OCI-LY7 (cell line): ENCODE measurements around the gene RAPH1. TPM values are rescaled to one million over a fixed set of nuclear protein-coding genes. Genes with fewer than 3 reads are reported as not detected.

ENCODE experiments used
- BruUV-seq: library from RNA; stranded (reverse); fragments of 400-500 nt; replicated peaks from 2 replicates; lab custom pipeline; 2021; lab: Mats Ljungman, UMichigan
- CTCF ChIA-PET: fragments of 300-600 bp; sonication (Branson Sonifier 250); formaldehyde crosslinking; loops from one replicate; lab custom pipeline; 2022; ENCODE audit warnings: antibody characterized with exemption; ENCODE audit not compliant: unreplicated experiment; lab: Charles Lee
- POLR2A ChIA-PET: fragments of 300-600 bp; sonication (Branson Sonifier 250); formaldehyde crosslinking; loops from one replicate; lab custom pipeline; 2022; ENCODE audit warnings: antibody characterized with exemption; lab: Charles Lee
- DNase-seq: peaks from one replicate; pipeline ENCODE4 v3.0.0-alpha.2; 2015; ENCODE audit warnings: low spot score
- H2AFZ ChIP-seq: fragments of 200-600 bp; sonication (generic), shearing (Covaris generic); 2 replicates; pipeline ENCODE4 v1.6.1; 2014; ENCODE audit warnings: mild to moderate bottlenecking, antibody characterized with exemption, low read length, moderate library complexity
- H3K27ac ChIP-seq: fragments of 200-600 bp; sonication (generic); 2 replicates; pipeline ENCODE4 v1.5.1; 2014; ENCODE audit warnings: mixed run types, low read depth, mild to moderate bottlenecking, moderate library complexity, low read length, inconsistent platforms; ENCODE audit not compliant: poor library complexity, severe bottlenecking
- H3K36me3 ChIP-seq: fragments of 200-600 bp; sonication (generic); 2 replicates; pipeline ENCODE4 v1.6.1; 2014; ENCODE audit warnings: mild to moderate bottlenecking, antibody characterized with exemption, low read length, moderate library complexity, mixed read lengths; ENCODE audit not compliant: insufficient read depth
- H3K4me1 ChIP-seq: fragments of 200-600 bp; sonication (generic); 2 replicates; pipeline ENCODE4 v1.5.1; 2014; ENCODE audit warnings: mild to moderate bottlenecking, low read length; ENCODE audit not compliant: insufficient read depth, poor library complexity, severe bottlenecking
- H3K4me2 ChIP-seq: fragments of 200-600 bp; sonication (generic); 2 replicates; pipeline ENCODE4 v1.6.1; 2014; ENCODE audit warnings: mild to moderate bottlenecking, low read length
- H3K4me3 ChIP-seq: fragments of 200-600 bp; sonication (generic); 2 replicates; pipeline ENCODE4 v1.5.1; 2014; ENCODE audit warnings: mild to moderate bottlenecking, low read depth, low read length; ENCODE audit not compliant: poor library complexity, severe bottlenecking
- H3K79me2 ChIP-seq: fragments of 200-600 bp; sonication (generic); 2 replicates; pipeline ENCODE4 v1.6.1; 2016; ENCODE audit warnings: low read depth, mild to moderate bottlenecking, low read length, moderate library complexity, mixed read lengths; ENCODE audit not compliant: insufficient read depth
- H3K9me2 ChIP-seq: fragments of 200-600 bp; sonication (generic); 2 replicates; pipeline ENCODE4 v1.6.1; 2016; ENCODE audit warnings: mild to moderate bottlenecking, low read length, mixed read lengths; ENCODE audit not compliant: insufficient read depth
- H3K9me3 ChIP-seq: fragments of 200-600 bp; sonication (generic); 2 replicates; pipeline ENCODE4 v1.6.1; 2014; ENCODE audit warnings: mild to moderate bottlenecking, mixed run types, low read length, mixed read lengths
- H4K20me1 ChIP-seq: fragments of 200-600 bp; sonication (generic); 2 replicates; pipeline ENCODE4 v1.6.1; 2014; ENCODE audit warnings: mild to moderate bottlenecking, antibody characterized with exemption, low read length, moderate library complexity, mixed read lengths; ENCODE audit not compliant: insufficient read depth
- CTCF ChIP-seq: fragments of 200-600 bp; sonication (generic); conservative IDR thresholded peaks from 2 replicates; pipeline ENCODE4 v1.5.1; 2014; ENCODE audit warnings: mild to moderate bottlenecking, antibody characterized with exemption, low read length, moderate library complexity, mixed read lengths
- EZH2phosphoT487 ChIP-seq: fragments of 200-600 bp; sonication (generic); IDR thresholded peaks from 2 replicates; pipeline ENCODE4 v1.6.1; 2018; ENCODE audit warnings: low read depth, borderline replicate concordance, mild to moderate bottlenecking, mixed run types, antibody characterized with exemption, low read length, moderate library complexity, mixed read lengths
- intact Hi-C: fragments of 100-400 bp; cut with micrococcal nuclease; formaldehyde crosslinking; loops from one replicate; pipeline ENCODE4 v1.10.0; 2022; ENCODE audit not compliant: unreplicated experiment
- total RNA-seq, 2 experiments: library from RNA; depleted of rRNA in 1 of 2; stranded (reverse); fragments of >200 nt in 1 of 2; shearing (Covaris generic) in 1 of 2; gene quantifications; 2 replicates each; pipeline ENCODE4 v1.2.3, GENCODE V29; 2014 to 2022

Gene RAPH1
- total RNA-seq, 2 experiments from 2014 or later: 4.0 to 21.5 TPM

GRCh38 chr2:203501873-203502272 lies 33.2 kb downstream of the RAPH1 start:
- Histone ChIP-seq H4K20me1 (no peaks in the 10 kb centered on the region), H3K4me3 (no peak overlapping the region), H3K4me2 (peak overlapping the region; percentile 33), H3K4me1 (peaks cover 33% of the 10 kb centered on the region), H2AFZ (no peak overlapping the region), H3K36me3 (peaks cover 19% of the 10 kb centered on the region), H3K27ac (peak overlapping the region; percentile 40), H3K79me2 (peaks cover 54% of the 10 kb centered on the region), H3K9me2 (no peaks in the 10 kb centered on the region), H3K9me3 (peaks cover 19% of the 10 kb centered on the region)
- POLR2A ChIA-PET: interaction anchor here (0.6 to 1.2 kb wide), 10 partner anchors 16 to 838 kb away, joined by 3 to 5 read pairs (median 3); no protein-coding TSS in a partner anchor
- CTCF ChIA-PET: no interaction called here
- no peak for DNase-seq
- no peak for TF ChIP-seq EZH2phosphoT487
- TF ChIP-seq CTCF: no peak
- intact Hi-C loops: no loop called here
- BruUV-seq: no TSS peak

- BruUV-seq: no TSS peak
- Histone ChIP-seq H3K9me3 (peaks cover 15% of the 10 kb centered on the region), H3K4me3 (peak overlapping the region; percentile 31), H3K79me2 (peaks cover 55% of the 10 kb centered on the region; the same call in 1 of the 2 replicates), H4K20me1 (no peaks in the 10 kb centered on the region), H3K27ac (peak overlapping the region; percentile 52), H3K9me2 (no peaks in the 10 kb centered on the region), H2AFZ (no peak overlapping the region), H3K4me1 (peaks cover 33% of the 10 kb centered on the region), H3K4me2 (peak overlapping the region; percentile 65), H3K36me3 (peaks cover 16% of the 10 kb centered on the region)
- POLR2A ChIA-PET: interaction anchor here (0.6 to 1.2 kb wide), 8 partner anchors 10 to 837 kb away, joined by 3 to 6 read pairs (median 3); no protein-coding TSS in a partner anchor
- intact Hi-C loops: no loop called here
- TF ChIP-seq EZH2phosphoT487 (no peak), CTCF (no peak)
- DNase-seq: peak; percentile 30
- CTCF ChIA-PET: no interaction called here
Measured at GRCh38 chr2:203500951-203501350, 34.1 kb downstream of the RAPH1 start.

GRCh38 chr2:203500297-203500696 lies 34.8 kb downstream of the RAPH1 start:
- ChIA-PET CTCF (no interaction called here), POLR2A (interaction anchor here (0.7 to 0.9 kb wide), 2 partner anchors 9 to 313 kb away, joined by 3 to 6 read pairs; no protein-coding TSS in a partner anchor)
- no peaks in the 10 kb centered on the region for H3K9me2 ChIP-seq
- peaks cover 51% of the 10 kb centered on the region; the same call in 1 of the 2 replicates for H3K79me2 ChIP-seq
- no peak overlapping the region for H2AFZ ChIP-seq
- BruUV-seq: no TSS peak
- DNase-seq: no peak
- intact Hi-C loops: no loop called here
- no peak for TF ChIP-seq EZH2phosphoT487
- no peak for TF ChIP-seq CTCF
- peak overlapping the region; percentile 65 for H3K4me2 ChIP-seq
- H3K4me1 ChIP-seq: peaks cover 33% of the 10 kb centered on the region
- H3K36me3 ChIP-seq: peaks cover 9% of the 10 kb centered on the region
- peak overlapping the region; percentile 52 for H3K27ac ChIP-seq
- H3K9me3 ChIP-seq: peaks cover 8% of the 10 kb centered on the region
- H3K4me3 ChIP-seq: no peak overlapping the region
- H4K20me1 ChIP-seq: no peaks in the 10 kb centered on the region
